SK-N-SH treated with all-trans-retinoic acid at 6 μM for 48 hours (cell line): ENCODE results near the gene NCS1.

Experiments
- ATAC-seq: fragments of 200-7000 bp; cut with Tn5 transposase; 3 replicates; pipeline ENCODE4 v1.9.1; 2020; ENCODE audit warnings: mild to moderate bottlenecking, moderate library complexity
- ARNTL ChIP-seq: fragments of 450-650 bp; formaldehyde crosslinking; IDR thresholded peaks from 2 replicates; pipeline ENCODE4 v1.5.0; 2020; ENCODE audit warnings: low read depth, mild to moderate bottlenecking, moderate library complexity, borderline replicate concordance
- BACH2 ChIP-seq: fragments of 250-450 bp; sonication (Bioruptor Pico); IDR thresholded peaks from 2 replicates; pipeline ENCODE4 v1.9.0; 2021; ENCODE audit warnings: mild to moderate bottlenecking, borderline replicate concordance
- CREB5 ChIP-seq: fragments of 250-450 bp; sonication (Bioruptor Pico); IDR thresholded peaks from 2 replicates; pipeline ENCODE4 v1.5.1; 2020; ENCODE audit warnings: low read depth, mild to moderate bottlenecking, moderate library complexity
- CSDC2 ChIP-seq: fragments of 250-450 bp; sonication (Bioruptor Pico); IDR thresholded peaks from 2 replicates; pipeline ENCODE4 v1.5.0; 2020; ENCODE audit warnings: mild to moderate bottlenecking, moderate library complexity
- CSRNP3 ChIP-seq: fragments of 250-450 bp; sonication (Bioruptor Pico); IDR thresholded peaks from 2 replicates; pipeline ENCODE4 v1.5.1; 2021; ENCODE audit warnings: mild to moderate bottlenecking, moderate library complexity
- ESRRG ChIP-seq: fragments of 250-450 bp; sonication (Bioruptor Pico); IDR thresholded peaks from 2 replicates; pipeline ENCODE4 v1.6.1; 2021; ENCODE audit warnings: mild to moderate bottlenecking
- GLIS3 ChIP-seq: fragments of 250-450 bp; sonication (Bioruptor Pico); IDR thresholded peaks from 2 replicates; pipeline ENCODE4 v1.5.0; 2020; ENCODE audit warnings: mild to moderate bottlenecking, moderate library complexity
- ISL1 ChIP-seq: fragments of 250-450 bp; sonication (Bioruptor Pico); IDR thresholded peaks from 2 replicates; pipeline ENCODE4 v2.1.2; 2022; ENCODE audit warnings: mild to moderate bottlenecking, moderate library complexity
- OSR1 ChIP-seq: fragments of 250-450 bp; sonication (Bioruptor Pico); IDR thresholded peaks from 2 replicates; pipeline ENCODE4 v1.8.0; 2022; ENCODE audit warnings: moderate library complexity, mild to moderate bottlenecking, inconsistent platforms
- PATZ1 ChIP-seq: fragments of 250-450 bp; sonication (Bioruptor Pico); IDR thresholded peaks from 2 replicates; pipeline ENCODE4 v1.8.0; 2020; ENCODE audit warnings: mild to moderate bottlenecking, moderate library complexity, borderline replicate concordance
- POU6F1 ChIP-seq: fragments of 250-450 bp; sonication (Bioruptor Pico); IDR thresholded peaks from 2 replicates; pipeline ENCODE4 v1.8.0; 2021; ENCODE audit warnings: low read depth, mild to moderate bottlenecking, moderate library complexity, borderline replicate concordance
- PPARA ChIP-seq: fragments of 250-450 bp; sonication (Bioruptor Pico); IDR thresholded peaks from 2 replicates; pipeline ENCODE4 v1.5.0; 2020; ENCODE audit warnings: mild to moderate bottlenecking, borderline replicate concordance
- SNAI2 ChIP-seq: fragments of 250-450 bp; sonication (Bioruptor Pico); IDR thresholded peaks from 2 replicates; pipeline ENCODE4 v1.5.0; 2020; ENCODE audit warnings: mild to moderate bottlenecking, moderate library complexity
- TCF4 ChIP-seq: fragments of 250-450 bp; sonication (Bioruptor Pico); IDR thresholded peaks from 2 replicates; pipeline ENCODE4 v1.8.0; 2021; ENCODE audit warnings: mild to moderate bottlenecking, moderate library complexity, borderline replicate concordance
- TOX ChIP-seq: fragments of 250-450 bp; sonication (Bioruptor Pico); IDR thresholded peaks from 2 replicates; pipeline ENCODE4 v1.8.0; 2021; ENCODE audit warnings: mild to moderate bottlenecking, moderate library complexity, borderline replicate concordance
- TSHZ2 ChIP-seq: fragments of 250-450 bp; sonication (Bioruptor Pico); IDR thresholded peaks from 2 replicates; pipeline ENCODE4 v1.5.0; 2020; ENCODE audit warnings: mild to moderate bottlenecking, moderate library complexity
- ZC3H10 ChIP-seq: fragments of 250-450 bp; sonication (Bioruptor Pico); IDR thresholded peaks from 2 replicates; pipeline ENCODE4 v1.5.1; 2021; ENCODE audit warnings: mild to moderate bottlenecking, moderate library complexity
- ZFP3 ChIP-seq: fragments of 250-450 bp; sonication (Bioruptor Pico); IDR thresholded peaks from 2 replicates; pipeline ENCODE4 v1.5.0; 2020; ENCODE audit warnings: mild to moderate bottlenecking, moderate library complexity
- ZFP30 ChIP-seq: fragments of 450-650 bp; formaldehyde crosslinking; IDR thresholded peaks from 2 replicates; pipeline ENCODE4 v1.5.0; 2022; ENCODE audit warnings: mild to moderate bottlenecking, moderate library complexity
- ZNF565 ChIP-seq: fragments of 450-650 bp; formaldehyde crosslinking; conservative IDR thresholded peaks from 2 replicates; pipeline ENCODE4 v1.5.0; 2020; ENCODE audit warnings: low read depth, mild to moderate bottlenecking, moderate library complexity
- ZNF70 ChIP-seq: fragments of 450-650 bp; formaldehyde crosslinking; IDR thresholded peaks from 2 replicates; pipeline ENCODE4 v1.5.0; 2020; ENCODE audit warnings: mild to moderate bottlenecking, moderate library complexity
- ZNF8 ChIP-seq: fragments of 450-650 bp; formaldehyde crosslinking; IDR thresholded peaks from 2 replicates; pipeline ENCODE4 v1.5.0; 2020; ENCODE audit warnings: mild to moderate bottlenecking, moderate library complexity

NCS1 gene

GRCh38 chr9:130226112-130226511, 53.9 kb downstream of the NCS1 start:
- ATAC-seq: no peak
- TF ChIP-seq ZNF8: no peak
- no peak for TF ChIP-seq ZC3H10 (CRISPR knock-in tag)
- TF ChIP-seq ARNTL (CRISPR knock-in tag): no peak
- no peak for TF ChIP-seq ZFP30
- no peak for TF ChIP-seq BACH2 (CRISPR knock-in tag)

GRCh38 chr9:130227833-130228232, 55.6 kb downstream of the NCS1 start:
- ATAC-seq: no peak
- TF ChIP-seq PPARA (CRISPR knock-in tag) (no peak), ZNF565 (peak; percentile 90; the same call in 1 of the 2 replicates), ISL1 (no peak)
- TF ChIP-seq, all 23 proteins: peak for 1

- TF ChIP-seq ZNF8: no peak
- TF ChIP-seq ARNTL (CRISPR knock-in tag): no peak
- TF ChIP-seq CSRNP3 (CRISPR knock-in tag): no peak
- no peak for TF ChIP-seq CSDC2
- no peak for TF ChIP-seq POU6F1 (CRISPR knock-in tag)
- TF ChIP-seq TCF4 (CRISPR knock-in tag): no peak
- no peak for TF ChIP-seq ZNF70 (CRISPR knock-in tag)
- no peak for TF ChIP-seq SNAI2 (CRISPR knock-in tag)
- TF ChIP-seq OSR1 (CRISPR knock-in tag): no peak
- TF ChIP-seq ISL1: no peak
- no peak for TF ChIP-seq ZFP30
- no peak for TF ChIP-seq BACH2 (CRISPR knock-in tag)
- TF ChIP-seq ZNF565: no peak
- no peak for TF ChIP-seq ZC3H10 (CRISPR knock-in tag)
- no peak for TF ChIP-seq ZFP3 (CRISPR knock-in tag)
- TF ChIP-seq CREB5 (CRISPR knock-in tag): no peak
- TF ChIP-seq TOX (CRISPR knock-in tag): no peak
- no peak for TF ChIP-seq PATZ1 (CRISPR knock-in tag)
- no peak for TF ChIP-seq GLIS3 (CRISPR knock-in tag)
- TF ChIP-seq ESRRG: no peak
- no peak for ATAC-seq
These were observed 57.6 kb downstream of the NCS1 start for GRCh38 chr9:130229759-130230158.

- no peak for ATAC-seq
- TF ChIP-seq ZNF565: no peak
- TF ChIP-seq, all 23 proteins: peak for 0
These were observed 58.4 kb downstream of the NCS1 start for GRCh38 chr9:130230631-130231030.

- no peak for ATAC-seq
- no peak for TF ChIP-seq SNAI2 (CRISPR knock-in tag)
- no peak for TF ChIP-seq POU6F1 (CRISPR knock-in tag)
- no peak for TF ChIP-seq TOX (CRISPR knock-in tag)
- TF ChIP-seq CSRNP3 (CRISPR knock-in tag): no peak
- TF ChIP-seq ZC3H10 (CRISPR knock-in tag): no peak
- TF ChIP-seq PPARA (CRISPR knock-in tag): no peak
- no peak for TF ChIP-seq OSR1 (CRISPR knock-in tag)
- no peak for TF ChIP-seq TSHZ2 (CRISPR knock-in tag)
- no peak for TF ChIP-seq ZFP3 (CRISPR knock-in tag)
- no peak for TF ChIP-seq BACH2 (CRISPR knock-in tag)
These were observed 60.8 kb downstream of the NCS1 start for GRCh38 chr9:130232899-130233586.
